Large intestine (tissue), 3 donors: ENCODE results near the gene DDRGK1. TPM values are rescaled to one million over a fixed set of nuclear protein-coding genes. Genes with fewer than 3 reads are reported as not detected.
"Not testable (repeated sequence)": the region's sequence is repeated elsewhere in the genome, so short reads cannot be mapped to it uniquely, and the experiment has no call there.

Source experiments
- DNase-seq, 2 donors: peaks; one replicate each; pipeline versions ENCODE4 v3.0.0 to v3.0.0-alpha.2; 2013
- H3K27ac ChIP-seq: one replicate; pipeline ENCODE4 v1.5.1; 2013; ENCODE audit warnings: low read length
- H3K27me3 ChIP-seq: 2 replicates; pipeline ENCODE4 v1.6.1; 2013; ENCODE audit warnings: low read length; ENCODE audit not compliant: control insufficient read depth, insufficient read depth
- H3K36me3 ChIP-seq: 2 replicates; pipeline ENCODE4 v1.6.1; 2013; ENCODE audit warnings: low read length; ENCODE audit not compliant: control insufficient read depth, insufficient read depth
- H3K4me1 ChIP-seq: one replicate; pipeline ENCODE4 v1.6.1; 2013; ENCODE audit warnings: low read length; ENCODE audit not compliant: control insufficient read depth, insufficient read depth
- H3K4me3 ChIP-seq: one replicate; pipeline ENCODE4 v1.5.1; 2013; ENCODE audit warnings: low read length
- H3K9me3 ChIP-seq: one replicate; pipeline ENCODE4 v1.6.1; 2013; ENCODE audit warnings: mild to moderate bottlenecking, low read depth, low read length, moderate library complexity; ENCODE audit not compliant: control insufficient read depth
- WGBS: methylation state at CpG from one replicate; pipeline ENCODE4 v1.1.5; 2013; ENCODE audit warnings: low lambda C conversion rate; ENCODE audit not compliant: insufficient coverage; 5-methylcytosine and 5-hydroxymethylcytosine counted together
- polyA plus RNA-seq: library from polyadenylated mRNA; unstranded; fragments of 120-200 nt; gene quantifications from one replicate; pipeline ENCODE4 v1.2.1, GENCODE V29; 2013

Gene DDRGK1
- polyA plus RNA-seq, 1 donor, result 77.0 TPM

DNA sequence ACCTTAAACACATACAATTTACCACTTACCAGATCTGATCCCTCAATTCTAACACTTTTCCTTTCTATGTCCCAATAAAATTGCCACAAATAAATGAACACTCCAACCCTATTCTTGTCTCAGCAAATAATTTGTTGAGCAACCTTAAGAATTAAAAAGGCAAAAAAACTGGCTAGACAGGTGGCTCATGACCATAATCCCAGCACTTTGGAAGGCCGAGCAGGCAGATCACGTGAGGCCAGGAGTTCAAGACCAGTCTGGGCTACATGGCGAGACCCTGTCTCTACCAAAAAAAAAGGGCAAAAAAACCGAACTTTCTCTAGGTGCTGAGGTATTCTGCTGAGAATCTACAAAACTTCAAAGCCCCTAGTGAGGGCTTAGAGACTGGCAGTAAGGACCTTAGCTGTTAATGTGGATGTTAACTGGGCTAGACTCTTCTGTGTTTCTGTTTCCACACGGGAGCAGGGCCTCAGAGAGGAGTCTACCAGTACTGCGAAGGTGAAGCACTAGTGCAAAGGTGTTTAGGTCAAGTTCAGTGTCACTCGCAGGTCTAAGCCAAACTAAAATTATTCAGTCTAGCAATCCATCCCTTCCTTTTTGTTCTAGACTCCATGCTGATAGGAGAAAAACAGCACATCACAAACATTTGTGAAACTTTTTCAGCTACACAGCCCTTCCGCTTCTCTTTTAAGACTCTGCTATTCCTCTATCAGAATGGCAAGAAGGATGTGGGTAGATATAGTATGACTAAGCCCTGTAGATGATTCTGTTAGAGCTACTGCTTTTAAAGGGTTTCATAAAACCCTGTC lies 47.5 kb downstream of the DDRGK1 start:
- DNase-seq, result no peak
- 83% methylated on average over 2 of the region's 8 CpGs for WGBS
- no peak overlapping the region for H3K27ac ChIP-seq
- no peaks in the 10 kb centered on the region for H3K27me3 ChIP-seq
- no peak overlapping the region for H3K4me3 ChIP-seq
- H3K36me3 ChIP-seq, result peaks cover 12% of the 10 kb centered on the region
- H3K9me3 ChIP-seq, result no peaks in the 10 kb centered on the region
- H3K4me1 ChIP-seq, result peaks cover 9% of the 10 kb centered on the region

DNA sequence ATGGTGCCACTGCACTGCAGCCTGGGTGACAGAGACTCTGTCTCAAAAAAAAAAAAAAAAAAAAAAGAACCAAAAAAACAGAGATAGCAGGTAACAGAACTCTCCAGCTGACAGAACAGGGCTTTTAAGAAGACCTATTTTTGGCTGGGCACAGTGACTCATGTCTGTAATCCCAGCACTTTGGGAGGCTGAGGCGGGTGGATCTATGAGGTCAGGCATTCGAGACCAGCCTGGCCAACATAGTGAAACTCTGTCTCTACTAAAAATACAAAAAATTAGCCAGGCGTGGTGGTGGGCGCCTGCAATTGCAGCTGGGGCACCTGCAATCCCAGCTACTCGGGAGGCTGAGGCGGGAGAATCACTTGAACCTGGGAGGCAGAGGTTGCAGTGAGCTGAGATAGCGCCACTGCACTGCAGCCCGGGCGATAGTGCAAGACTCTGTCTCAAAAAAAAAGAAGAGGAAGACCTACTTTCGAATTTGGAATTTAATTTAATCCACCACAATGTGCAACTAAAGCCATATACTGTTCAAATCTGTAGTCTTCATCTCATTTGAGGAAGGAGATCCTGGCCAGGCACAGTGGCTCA lies 52.3 kb downstream of the DDRGK1 start:
- not testable (repeated sequence) for H3K27me3 ChIP-seq, H3K27ac ChIP-seq, H3K9me3 ChIP-seq, DNase-seq, H3K4me1 ChIP-seq, H3K4me3 ChIP-seq
- WGBS, result no CpG with 5 or more reads among the region's 10 CpGs
- H3K36me3 ChIP-seq, result peaks cover 32% of the 10 kb centered on the region

- Histone ChIP-seq H3K36me3 (peaks cover 41% of the 10 kb centered on the region), H3K27me3 (no peaks in the 10 kb centered on the region), H3K4me3 (no peak overlapping the region), H3K4me1 (no peaks in the 10 kb centered on the region), H3K9me3 (no peaks in the 10 kb centered on the region), H3K27ac (no peak overlapping the region)
- DNase-seq, result no peak
Observed at GRCh38 chr20:3150908-3151307, 53.6 kb downstream of the DDRGK1 start.

- H3K27ac ChIP-seq, result no peak overlapping the region
- peaks cover 5% of the 10 kb centered on the region for H3K9me3 ChIP-seq
- H3K27me3 ChIP-seq, result no peaks in the 10 kb centered on the region
- H3K4me1 ChIP-seq, result no peaks in the 10 kb centered on the region
- no CpG with 5 or more reads among the region's 10 CpGs for WGBS
- peaks cover 31% of the 10 kb centered on the region for H3K36me3 ChIP-seq
- H3K4me3 ChIP-seq, result no peak overlapping the region
- no peak for DNase-seq
Observed at GRCh38 chr20:3146732-3147341, 57.6 kb downstream of the DDRGK1 start.

GRCh38 chr20:3141757-3142156 lies 62.7 kb downstream of the DDRGK1 start:
- Histone ChIP-seq H3K9me3 (peaks cover 5% of the 10 kb centered on the region), H3K27me3 (no peaks in the 10 kb centered on the region), H3K4me3 (no peak overlapping the region), H3K27ac (no peak overlapping the region), H3K36me3 (peaks cover 8% of the 10 kb centered on the region), H3K4me1 (no peaks in the 10 kb centered on the region)
- DNase-seq, result no peak
- WGBS, result no CpG with 5 or more reads among the region's 3 CpGs

Other genes with a start within 250 kb of the DDRGK1 start
- 1.2 TPM for gene GNRH2, start 161.1 kb downstream of the DDRGK1 start, polyA plus RNA-seq
- 60.8 TPM for gene MRPS26, start 158.6 kb downstream of the DDRGK1 start, polyA plus RNA-seq
- gene OXT, start 133.1 kb downstream of the DDRGK1 start, polyA plus RNA-seq, result 5.2 TPM
- 0.49 TPM for gene AVP, start 120.0 kb downstream of the DDRGK1 start, polyA plus RNA-seq
- gene FASTKD5, start 44.8 kb downstream of the DDRGK1 start, polyA plus RNA-seq, result 16.4 TPM
- gene UBOX5, start 44.8 kb downstream of the DDRGK1 start, polyA plus RNA-seq, result 5.5 TPM
- gene LZTS3, start 31.1 kb downstream of the DDRGK1 start, polyA plus RNA-seq, result 17.1 TPM
- 64.6 TPM for gene ITPA, start 4.8 kb upstream of the DDRGK1 start, polyA plus RNA-seq
- 0.36 TPM for gene SLC4A11, start 34.5 kb upstream of the DDRGK1 start, polyA plus RNA-seq
- gene DNAAF9, start 203.0 kb upstream of the DDRGK1 start, polyA plus RNA-seq, result 12.9 TPM